Hepatocyte (in vitro differentiated cells): Measurements from ENCODE around the gene SPECC1. TPM values are rescaled to one million over a fixed set of nuclear protein-coding genes. Genes with fewer than 3 reads are reported as not detected.

Experiments used
- DNase-seq: peaks from one replicate; pipeline ENCODE4 v3.0.0-alpha.2; 2016; ENCODE audit warnings: low spot score
- H2AFZ ChIP-seq: fragments of 200-600 bp; sonication (generic); 2 replicates; pipeline ENCODE4 v1.6.0; 2016; ENCODE audit warnings: antibody characterized with exemption, mild to moderate bottlenecking
- H3K27ac ChIP-seq: fragments of 200-600 bp; sonication (generic); 2 replicates; pipeline ENCODE4 v1.5.1; 2016; ENCODE audit warnings: mild to moderate bottlenecking
- H3K27me3 ChIP-seq: fragments of 200-600 bp; sonication (generic); 2 replicates; pipeline ENCODE4 v1.6.1; 2016
- H3K36me3 ChIP-seq: fragments of 200-600 bp; sonication (generic); replicated peaks from 2 replicates; pipeline ENCODE4 v1.5.1; 2016; ENCODE audit warnings: low read depth; ENCODE audit not compliant: insufficient read depth
- H3K4me1 ChIP-seq: fragments of 200-600 bp; sonication (generic); 2 replicates; pipeline ENCODE4 v1.5.1; 2016; ENCODE audit warnings: mild to moderate bottlenecking, moderate library complexity; ENCODE audit not compliant: insufficient read depth
- H3K4me2 ChIP-seq: fragments of 200-600 bp; sonication (generic); 2 replicates; pipeline ENCODE4 v1.6.0; 2016
- H3K4me3 ChIP-seq: fragments of 200-600 bp; sonication (generic); 2 replicates; pipeline ENCODE4 v1.5.1; 2016; ENCODE audit warnings: mild to moderate bottlenecking
- H3K79me2 ChIP-seq: fragments of 200-600 bp; sonication (generic); 2 replicates; pipeline ENCODE4 v1.6.0; 2017; ENCODE audit warnings: mild to moderate bottlenecking
- H3K9me2 ChIP-seq: fragments of 200-600 bp; sonication (generic); replicated peaks from 2 replicates; pipeline ENCODE4 v1.6.0; 2017; ENCODE audit warnings: mild to moderate bottlenecking; ENCODE audit not compliant: insufficient read depth
- H3K9me3 ChIP-seq: fragments of 200-600 bp; sonication (generic); 2 replicates; pipeline ENCODE4 v1.5.1; 2016; ENCODE audit warnings: low read depth, mild to moderate bottlenecking
- H4K20me1 ChIP-seq: fragments of 200-600 bp; sonication (generic); 2 replicates; pipeline ENCODE4 v1.6.0; 2016; ENCODE audit warnings: mild to moderate bottlenecking; ENCODE audit not compliant: insufficient read depth, poor library complexity, severe bottlenecking
- EZH2 ChIP-seq: fragments of 200-600 bp; sonication (generic); IDR thresholded peaks from 2 replicates; pipeline ENCODE4 v1.6.1; 2016; ENCODE audit warnings: antibody characterized with exemption, mild to moderate bottlenecking, borderline replicate concordance
- EZH2phosphoT487 ChIP-seq: fragments of 200-600 bp; sonication (generic); IDR thresholded peaks from one replicate; pipeline ENCODE4 v1.6.1; 2018; ENCODE audit warnings: antibody characterized with exemption, mild to moderate bottlenecking, low read depth, moderate library complexity; ENCODE audit not compliant: unreplicated experiment, severe bottlenecking
- WGBS: methylation state at CpG from one replicate; pipeline ENCODE4 v1.1.6; 2016; ENCODE audit warnings: low lambda C conversion rate; ENCODE audit errors: missing lambda C conversion rate; 5-methylcytosine and 5-hydroxymethylcytosine counted together
- polyA plus RNA-seq: library from polyadenylated mRNA; unstranded; fragments of >200 nt; fragmentation: Nextera tagmentation; extraction: Ambion mirVana; gene quantifications from 2 replicates; pipeline ENCODE4 v1.2.1, GENCODE V29; 2016
- total RNA-seq: library from RNA; depleted of rRNA; stranded (reverse); fragments of >200 nt; gene quantifications from 2 replicates; pipeline ENCODE4 v1.2.3, GENCODE V29; 2014
- TF ChIP-seq, protein P1 (sequence below): fragments of 200-600 bp; sonication (generic); IDR thresholded peaks from 2 replicates; pipeline ENCODE4 v1.5.1; 2016; ENCODE audit warnings: antibody characterized with exemption, mild to moderate bottlenecking; ENCODE audit not compliant: poor library complexity

Gene SPECC1
- total and polyA plus RNA-seq, 2 experiments from 2014 or later, result 20.4 to 57.5 TPM

DNA sequence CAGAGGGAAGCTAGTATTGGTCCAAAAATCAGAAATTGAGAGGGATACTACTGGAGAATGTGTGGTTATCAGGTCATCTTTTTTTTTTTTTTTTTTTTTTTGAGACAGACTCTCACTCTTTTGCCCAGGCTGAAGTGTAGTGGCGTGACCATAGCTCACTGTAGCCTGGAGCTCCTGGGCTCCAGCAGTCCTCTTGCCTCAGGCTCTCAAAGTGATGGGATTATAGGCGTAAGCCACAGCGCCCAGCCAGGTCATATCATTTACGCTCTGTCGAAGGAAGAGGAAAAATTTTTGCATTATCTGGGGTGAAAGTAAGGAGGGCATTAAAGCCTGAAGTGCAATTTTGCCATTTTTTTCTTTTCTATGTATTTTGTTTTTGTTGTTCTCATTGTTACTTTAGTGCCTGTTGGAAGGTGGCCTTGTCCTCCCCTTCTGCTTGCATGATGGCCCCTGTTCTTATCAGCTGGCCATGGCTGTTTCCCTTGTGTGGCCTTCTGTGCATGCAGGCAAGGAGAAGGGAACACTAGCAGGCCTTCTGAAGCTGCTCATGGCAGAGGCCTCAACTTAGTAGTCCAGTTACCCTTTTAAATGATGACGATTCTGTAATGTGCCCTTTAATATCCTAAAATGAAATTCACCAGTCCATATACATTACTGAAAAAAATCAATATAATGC lies 118.3 kb downstream of the SPECC1 start:
- Histone ChIP-seq H3K36me3 (no peaks in the 10 kb centered on the region), H3K9me2 (no peaks in the 10 kb centered on the region), H4K20me1 (no peaks in the 10 kb centered on the region), H3K4me2 (no peak overlapping the region), H3K79me2 (no peaks in the 10 kb centered on the region), H3K27ac (no peak overlapping the region), H3K27me3 (no peaks in the 10 kb centered on the region), H2AFZ (no peak overlapping the region), H3K9me3 (no peaks in the 10 kb centered on the region), H3K4me3 (no peak overlapping the region), H3K4me1 (no peaks in the 10 kb centered on the region)
- WGBS, result 76% methylated on average over 6 of the region's 6 CpGs
- TF ChIP-seq EZH2 (no peak), EZH2phosphoT487 (no peak)
- TF ChIP-seq, protein P1, sequence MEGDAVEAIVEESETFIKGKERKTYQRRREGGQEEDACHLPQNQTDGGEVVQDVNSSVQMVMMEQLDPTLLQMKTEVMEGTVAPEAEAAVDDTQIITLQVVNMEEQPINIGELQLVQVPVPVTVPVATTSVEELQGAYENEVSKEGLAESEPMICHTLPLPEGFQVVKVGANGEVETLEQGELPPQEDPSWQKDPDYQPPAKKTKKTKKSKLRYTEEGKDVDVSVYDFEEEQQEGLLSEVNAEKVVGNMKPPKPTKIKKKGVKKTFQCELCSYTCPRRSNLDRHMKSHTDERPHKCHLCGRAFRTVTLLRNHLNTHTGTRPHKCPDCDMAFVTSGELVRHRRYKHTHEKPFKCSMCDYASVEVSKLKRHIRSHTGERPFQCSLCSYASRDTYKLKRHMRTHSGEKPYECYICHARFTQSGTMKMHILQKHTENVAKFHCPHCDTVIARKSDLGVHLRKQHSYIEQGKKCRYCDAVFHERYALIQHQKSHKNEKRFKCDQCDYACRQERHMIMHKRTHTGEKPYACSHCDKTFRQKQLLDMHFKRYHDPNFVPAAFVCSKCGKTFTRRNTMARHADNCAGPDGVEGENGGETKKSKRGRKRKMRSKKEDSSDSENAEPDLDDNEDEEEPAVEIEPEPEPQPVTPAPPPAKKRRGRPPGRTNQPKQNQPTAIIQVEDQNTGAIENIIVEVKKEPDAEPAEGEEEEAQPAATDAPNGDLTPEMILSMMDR, result no peak
- DNase-seq, result no peak

DNA sequence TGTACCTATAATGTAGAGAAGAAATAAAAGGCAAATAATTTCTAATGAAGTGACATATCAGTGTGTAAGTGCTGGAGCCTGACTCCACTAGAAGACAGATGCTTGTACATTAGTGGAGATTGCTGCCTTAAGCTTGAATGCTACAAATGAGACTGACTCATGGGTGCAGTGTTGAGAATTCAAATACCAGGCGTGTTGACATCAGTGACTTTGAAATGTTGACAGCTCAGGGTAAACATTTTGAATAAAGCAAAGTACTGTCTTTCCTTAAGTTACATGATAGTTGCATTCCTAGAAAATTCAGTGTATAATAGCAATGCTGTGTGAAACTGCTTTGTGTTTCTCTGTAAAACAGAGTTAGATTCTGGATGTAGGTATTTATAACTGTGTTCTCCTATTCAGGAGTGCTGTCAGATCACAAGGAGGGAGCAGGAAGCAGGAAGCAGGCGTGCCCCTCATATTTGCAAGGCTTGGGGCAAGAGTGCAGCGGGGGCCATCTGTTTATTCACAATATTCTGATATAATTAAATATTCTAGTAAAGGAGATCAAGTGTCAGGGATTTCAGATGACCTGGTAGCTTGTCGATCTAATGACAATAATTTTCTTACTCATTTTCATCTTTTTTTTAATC lies 119.0 kb downstream of the SPECC1 start:
- TF ChIP-seq, protein P1, result peak; percentile 3
- no peak for TF ChIP-seq EZH2phosphoT487
- Histone ChIP-seq H3K79me2 (no peaks in the 10 kb centered on the region), H3K9me2 (no peaks in the 10 kb centered on the region), H3K27me3 (no peaks in the 10 kb centered on the region), H3K4me2 (no peak overlapping the region), H4K20me1 (no peaks in the 10 kb centered on the region), H3K27ac (no peak overlapping the region), H3K9me3 (no peaks in the 10 kb centered on the region), H3K36me3 (no peaks in the 10 kb centered on the region), H3K4me3 (no peak overlapping the region), H2AFZ (no peak overlapping the region), H3K4me1 (no peaks in the 10 kb centered on the region)
- 51% methylated on average over 4 of the region's 4 CpGs for WGBS
- peak; percentile 16 for DNase-seq

DNA sequence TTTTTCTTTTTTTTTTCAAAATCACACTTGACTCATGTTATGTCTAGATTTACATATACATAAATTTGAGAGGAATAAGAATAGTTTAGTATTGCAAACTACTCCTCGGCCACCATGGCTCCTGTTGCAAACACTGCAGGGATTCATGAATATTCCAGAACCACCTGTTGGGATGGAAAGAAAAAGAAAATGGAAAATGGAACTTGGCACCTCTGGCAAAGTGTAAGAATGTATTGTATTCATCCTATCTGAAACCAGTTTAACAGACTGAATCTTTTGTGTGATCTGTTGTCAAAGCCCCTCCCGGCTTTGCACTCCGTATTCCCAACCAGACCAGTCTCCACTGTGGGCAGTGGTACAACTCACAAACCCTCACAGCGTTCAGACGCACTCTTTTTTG lies 124.4 kb downstream of the SPECC1 start:
- Histone ChIP-seq H3K4me2 (no peak overlapping the region), H2AFZ (no peak overlapping the region), H3K27ac (no peak overlapping the region), H3K79me2 (no peaks in the 10 kb centered on the region), H3K36me3 (no peaks in the 10 kb centered on the region), H3K9me3 (no peaks in the 10 kb centered on the region), H3K9me2 (no peaks in the 10 kb centered on the region), H4K20me1 (no peaks in the 10 kb centered on the region), H3K27me3 (no peaks in the 10 kb centered on the region), H3K4me1 (no peaks in the 10 kb centered on the region), H3K4me3 (no peak overlapping the region)
- TF ChIP-seq, protein P1, result no peak
- no peak for TF ChIP-seq EZH2phosphoT487
- TF ChIP-seq EZH2, result no peak
- no peak for DNase-seq
- WGBS, result 50% methylated on average over 5 of the region's 5 CpGs
